ENCODE results near the gene LRRTM4. TPM values are rescaled to one million over a fixed set of nuclear protein-coding genes. Genes with fewer than 3 reads are reported as not detected.
A peak's percentile ranks its signal among the peaks of the same experiment; 100 is the strongest.

The LRRTM4 gene
- total RNA-seq, 1 donor from 2014 or later: 18.6 TPM

DNA sequence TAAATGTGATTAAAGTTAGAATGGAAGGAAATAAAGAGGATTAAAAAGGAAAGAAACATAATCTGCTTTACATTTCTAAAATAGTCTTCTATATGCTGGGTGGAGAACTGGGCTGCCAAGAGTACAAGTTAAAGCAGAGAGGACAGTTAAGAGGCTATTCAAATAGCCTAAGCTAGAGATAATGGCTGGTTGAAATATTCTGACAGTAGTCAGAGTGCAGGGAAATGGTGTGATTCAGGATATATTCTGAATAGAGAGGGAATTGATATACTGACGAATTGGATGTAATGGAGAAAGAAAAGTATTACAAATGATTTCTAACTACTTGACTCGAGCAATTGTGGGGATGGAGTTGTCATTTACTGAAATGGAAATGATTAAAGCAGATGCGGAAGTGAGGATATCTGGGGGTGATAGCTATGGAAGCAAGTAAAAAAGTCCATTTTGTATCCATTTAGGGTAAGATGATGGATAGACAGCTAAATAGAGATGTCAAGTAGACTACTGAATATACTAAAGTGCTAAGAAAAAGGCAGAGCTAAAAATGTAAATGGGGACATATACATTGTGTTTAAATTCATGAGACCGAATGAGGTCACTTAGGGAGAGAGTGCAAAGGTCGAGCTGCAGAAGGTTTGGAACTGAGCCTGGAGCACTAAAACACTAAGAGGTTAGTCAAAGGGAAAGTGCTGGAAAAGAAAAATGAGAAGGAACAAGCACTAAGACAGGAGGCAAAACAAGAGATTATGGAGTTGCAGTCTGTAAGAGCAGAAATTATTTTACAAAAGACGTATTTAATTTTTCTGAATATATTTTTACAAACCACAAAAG lies 696.8 kb downstream of the LRRTM4 start:
- TF ChIP-seq, protein P1, sequence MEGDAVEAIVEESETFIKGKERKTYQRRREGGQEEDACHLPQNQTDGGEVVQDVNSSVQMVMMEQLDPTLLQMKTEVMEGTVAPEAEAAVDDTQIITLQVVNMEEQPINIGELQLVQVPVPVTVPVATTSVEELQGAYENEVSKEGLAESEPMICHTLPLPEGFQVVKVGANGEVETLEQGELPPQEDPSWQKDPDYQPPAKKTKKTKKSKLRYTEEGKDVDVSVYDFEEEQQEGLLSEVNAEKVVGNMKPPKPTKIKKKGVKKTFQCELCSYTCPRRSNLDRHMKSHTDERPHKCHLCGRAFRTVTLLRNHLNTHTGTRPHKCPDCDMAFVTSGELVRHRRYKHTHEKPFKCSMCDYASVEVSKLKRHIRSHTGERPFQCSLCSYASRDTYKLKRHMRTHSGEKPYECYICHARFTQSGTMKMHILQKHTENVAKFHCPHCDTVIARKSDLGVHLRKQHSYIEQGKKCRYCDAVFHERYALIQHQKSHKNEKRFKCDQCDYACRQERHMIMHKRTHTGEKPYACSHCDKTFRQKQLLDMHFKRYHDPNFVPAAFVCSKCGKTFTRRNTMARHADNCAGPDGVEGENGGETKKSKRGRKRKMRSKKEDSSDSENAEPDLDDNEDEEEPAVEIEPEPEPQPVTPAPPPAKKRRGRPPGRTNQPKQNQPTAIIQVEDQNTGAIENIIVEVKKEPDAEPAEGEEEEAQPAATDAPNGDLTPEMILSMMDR (IDR thresholded peaks at IDR 0.05; ENCODE audit: partially characterized antibody, unreplicated experiment): no peak
- H3K4me1 Mint-ChIP-seq (ENCODE audit: low read depth, unreplicated experiment): peaks cover 27% of the 10 kb centered on the region
- H3K9me3 Mint-ChIP-seq (ENCODE audit: unreplicated experiment): no peaks in the 10 kb centered on the region
- DNase-seq: no peak
- no peaks in the 10 kb centered on the region for H3K27me3 Mint-ChIP-seq (ENCODE audit: unreplicated experiment)
- H3K4me3 Mint-ChIP-seq (ENCODE audit: unreplicated experiment): no peak overlapping the region
- H3K27ac Mint-ChIP-seq (ENCODE audit: unreplicated experiment): peak overlapping the region; percentile 25
- H3K36me3 Mint-ChIP-seq (ENCODE audit: unreplicated experiment): no peaks in the 10 kb centered on the region

DNA sequence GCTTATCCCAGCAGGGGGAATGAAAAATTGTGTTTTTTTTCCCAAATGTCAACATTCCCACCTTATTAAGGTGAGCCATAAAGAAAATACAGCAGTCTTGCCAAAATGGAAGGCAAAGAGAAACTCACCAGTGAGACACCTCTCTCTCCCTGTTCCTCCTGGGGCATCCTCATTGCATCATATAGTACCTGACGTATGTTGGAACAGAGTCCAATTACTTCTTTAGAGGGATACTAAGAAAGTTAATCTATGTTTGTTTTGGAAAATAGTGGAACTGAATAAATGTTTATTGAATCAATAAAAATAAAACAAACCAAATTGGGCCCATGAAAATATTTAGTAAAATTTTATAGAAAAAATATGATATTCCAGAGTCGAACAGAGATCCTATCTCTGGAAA lies 700.4 kb downstream of the LRRTM4 start:
- DNase-seq: no peak
- Mint-ChIP-seq H3K36me3 (ENCODE audit: unreplicated experiment) (no peaks in the 10 kb centered on the region), H3K4me3 (ENCODE audit: unreplicated experiment) (no peak overlapping the region), H3K4me1 (ENCODE audit: low read depth, unreplicated experiment) (peaks cover 18% of the 10 kb centered on the region), H3K27ac (ENCODE audit: unreplicated experiment) (no peak overlapping the region), H3K9me3 (ENCODE audit: unreplicated experiment) (no peaks in the 10 kb centered on the region), H3K27me3 (ENCODE audit: unreplicated experiment) (no peaks in the 10 kb centered on the region)
- TF ChIP-seq, protein P1 (IDR thresholded peaks at IDR 0.05; ENCODE audit: partially characterized antibody, unreplicated experiment): no peak

DNA sequence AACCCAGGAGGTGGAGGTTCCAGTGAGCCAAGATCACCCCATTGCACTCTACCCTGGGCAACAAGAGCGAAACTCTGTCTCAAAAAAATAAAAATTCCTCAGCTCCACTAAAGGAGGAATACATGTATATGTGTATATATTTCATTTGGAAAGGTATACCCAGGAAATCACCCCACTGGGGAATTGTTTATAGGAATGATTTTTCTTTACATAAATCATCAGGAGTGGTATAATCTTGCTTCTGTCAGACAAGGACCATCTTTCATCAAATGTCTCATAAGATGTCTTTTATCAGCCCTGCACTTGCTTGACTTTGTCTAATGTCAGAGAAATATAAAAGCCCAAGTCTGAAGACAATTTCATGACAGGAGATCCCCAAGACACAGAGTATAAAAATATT lies 709.1 kb downstream of the LRRTM4 start:
- DNase-seq: no peak
- no peaks in the 10 kb centered on the region for H3K9me3 Mint-ChIP-seq (ENCODE audit: unreplicated experiment)
- H3K4me1 Mint-ChIP-seq (ENCODE audit: low read depth, unreplicated experiment): no peaks in the 10 kb centered on the region
- no peaks in the 10 kb centered on the region for H3K36me3 Mint-ChIP-seq (ENCODE audit: unreplicated experiment)
- TF ChIP-seq, protein P1 (IDR thresholded peaks at IDR 0.05; ENCODE audit: partially characterized antibody, unreplicated experiment): no peak
- H3K4me3 Mint-ChIP-seq (ENCODE audit: unreplicated experiment): no peak overlapping the region
- no peak overlapping the region for H3K27ac Mint-ChIP-seq (ENCODE audit: unreplicated experiment)
- H3K27me3 Mint-ChIP-seq (ENCODE audit: unreplicated experiment): no peaks in the 10 kb centered on the region

DNA sequence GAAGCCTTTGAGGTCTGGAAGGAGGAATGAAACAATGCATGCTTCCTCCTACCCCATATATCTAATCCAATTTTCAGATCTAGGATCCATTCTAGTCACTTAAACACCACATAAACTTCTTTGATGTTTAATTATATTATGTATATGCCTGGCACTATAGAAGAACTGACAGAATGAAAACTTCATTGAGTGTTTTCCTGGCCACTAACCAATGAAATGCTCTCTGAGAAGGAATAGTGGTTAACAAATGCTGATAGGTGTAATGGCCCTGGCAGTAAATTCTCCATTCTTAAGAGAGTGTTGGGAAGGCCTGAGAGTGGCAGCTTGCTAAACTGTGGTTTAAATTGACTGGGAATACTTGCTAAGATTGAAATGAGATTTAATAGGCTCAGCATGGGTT lies 710.0 kb downstream of the LRRTM4 start:
- Mint-ChIP-seq H3K9me3 (ENCODE audit: unreplicated experiment) (no peaks in the 10 kb centered on the region), H3K4me1 (ENCODE audit: low read depth, unreplicated experiment) (no peaks in the 10 kb centered on the region), H3K36me3 (ENCODE audit: unreplicated experiment) (no peaks in the 10 kb centered on the region), H3K27ac (ENCODE audit: unreplicated experiment) (no peak overlapping the region), H3K27me3 (ENCODE audit: unreplicated experiment) (no peaks in the 10 kb centered on the region), H3K4me3 (ENCODE audit: unreplicated experiment) (no peak overlapping the region)
- no peak for DNase-seq
- TF ChIP-seq, protein P1 (IDR thresholded peaks at IDR 0.05; ENCODE audit: partially characterized antibody, unreplicated experiment): no peak

DNA sequence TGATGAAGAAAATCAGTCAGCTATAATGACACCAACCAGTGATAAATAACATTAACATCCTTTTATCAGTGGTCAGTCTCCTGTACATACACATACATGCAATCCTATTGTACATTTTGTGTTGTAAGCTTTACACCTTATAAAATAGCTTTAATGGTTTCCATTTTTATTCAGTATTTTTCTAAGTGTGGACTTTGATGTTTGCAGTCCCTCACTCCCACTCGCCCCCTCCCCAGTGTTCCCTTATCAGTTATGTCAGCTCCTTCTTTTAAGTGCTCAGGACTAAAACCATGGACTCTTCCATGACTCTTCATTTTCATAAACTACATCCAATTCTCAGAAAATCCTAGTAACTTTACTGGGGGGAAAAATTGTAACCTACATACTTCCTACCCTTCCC lies 713.0 kb downstream of the LRRTM4 start:
- no peak overlapping the region for H3K4me3 Mint-ChIP-seq (ENCODE audit: unreplicated experiment)
- TF ChIP-seq, protein P1 (IDR thresholded peaks at IDR 0.05; ENCODE audit: partially characterized antibody, unreplicated experiment): no peak
- H3K27me3 Mint-ChIP-seq (ENCODE audit: unreplicated experiment): no peaks in the 10 kb centered on the region
- no peaks in the 10 kb centered on the region for H3K36me3 Mint-ChIP-seq (ENCODE audit: unreplicated experiment)
- H3K4me1 Mint-ChIP-seq (ENCODE audit: low read depth, unreplicated experiment): no peaks in the 10 kb centered on the region
- DNase-seq: no peak
- no peak overlapping the region for H3K27ac Mint-ChIP-seq (ENCODE audit: unreplicated experiment)
- no peaks in the 10 kb centered on the region for H3K9me3 Mint-ChIP-seq (ENCODE audit: unreplicated experiment)

All from glutamatergic neuron (in vitro differentiated cells).